ENCODE results near the gene PLK5.
"Not testable (repeated sequence)": the region's sequence is repeated elsewhere in the genome, so short reads cannot be mapped to it uniquely, and the experiment has no call there.

The PLK5 gene

DNA sequence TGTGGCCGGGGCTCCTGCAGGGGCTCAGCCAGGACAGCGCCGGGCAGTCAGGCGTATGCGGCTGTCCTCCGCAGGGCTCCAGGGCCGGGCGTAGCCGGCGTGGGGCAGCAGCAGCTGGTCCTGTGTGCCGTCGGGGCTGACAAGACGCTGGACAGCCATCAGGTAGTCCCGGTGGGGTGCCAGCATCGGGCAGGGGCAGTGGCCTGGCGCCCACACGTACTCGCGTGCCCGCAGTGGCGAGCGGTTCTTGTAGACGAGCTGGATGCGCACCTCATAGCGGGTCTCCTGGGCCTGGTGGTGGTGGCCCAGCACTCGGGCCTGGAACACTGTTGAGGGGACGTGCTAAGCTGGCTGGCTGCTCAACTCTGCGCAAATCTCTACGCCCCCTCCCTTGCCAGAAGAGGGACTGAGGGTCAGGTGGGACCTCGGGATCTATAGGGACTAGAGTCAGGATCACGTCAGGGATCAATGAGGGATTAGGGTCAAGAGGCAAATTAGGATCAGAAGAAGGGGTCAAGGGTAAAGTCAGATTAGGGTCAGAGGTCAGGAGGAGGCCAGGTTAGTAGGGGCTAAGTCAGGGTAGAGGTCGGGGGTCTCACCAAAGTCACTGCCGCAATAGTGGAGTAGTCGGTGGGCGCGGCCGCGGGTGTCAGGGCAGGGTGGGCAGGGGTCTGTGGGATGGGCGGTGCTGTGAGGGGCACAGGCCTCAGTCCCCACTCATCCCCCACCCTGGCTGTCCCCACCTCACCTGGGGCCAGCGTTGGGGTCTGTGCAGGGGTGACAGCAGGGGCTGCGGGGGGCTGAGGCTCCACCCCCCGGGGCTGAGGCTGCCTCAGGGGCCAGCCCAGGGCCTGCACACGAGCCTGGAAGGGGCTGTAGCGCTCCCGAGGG, 17.6 kb upstream of the PLK5 start:
- no peak for DNase-seq

- peak in 3 of 56 donors; percentile 20 to 45 (median 45) for DNase-seq
These were observed 16.7 kb upstream of the PLK5 start for GRCh38 chr19:1507192-1507660.

GRCh38 chr19:1507763-1508506, 15.9 kb upstream of the PLK5 start:
- DNase-seq: peak; percentile 65 to 96 (median 91)

- no peak for DNase-seq
These were observed 15.4 kb upstream of the PLK5 start for GRCh38 chr19:1508507-1508856.

DNA sequence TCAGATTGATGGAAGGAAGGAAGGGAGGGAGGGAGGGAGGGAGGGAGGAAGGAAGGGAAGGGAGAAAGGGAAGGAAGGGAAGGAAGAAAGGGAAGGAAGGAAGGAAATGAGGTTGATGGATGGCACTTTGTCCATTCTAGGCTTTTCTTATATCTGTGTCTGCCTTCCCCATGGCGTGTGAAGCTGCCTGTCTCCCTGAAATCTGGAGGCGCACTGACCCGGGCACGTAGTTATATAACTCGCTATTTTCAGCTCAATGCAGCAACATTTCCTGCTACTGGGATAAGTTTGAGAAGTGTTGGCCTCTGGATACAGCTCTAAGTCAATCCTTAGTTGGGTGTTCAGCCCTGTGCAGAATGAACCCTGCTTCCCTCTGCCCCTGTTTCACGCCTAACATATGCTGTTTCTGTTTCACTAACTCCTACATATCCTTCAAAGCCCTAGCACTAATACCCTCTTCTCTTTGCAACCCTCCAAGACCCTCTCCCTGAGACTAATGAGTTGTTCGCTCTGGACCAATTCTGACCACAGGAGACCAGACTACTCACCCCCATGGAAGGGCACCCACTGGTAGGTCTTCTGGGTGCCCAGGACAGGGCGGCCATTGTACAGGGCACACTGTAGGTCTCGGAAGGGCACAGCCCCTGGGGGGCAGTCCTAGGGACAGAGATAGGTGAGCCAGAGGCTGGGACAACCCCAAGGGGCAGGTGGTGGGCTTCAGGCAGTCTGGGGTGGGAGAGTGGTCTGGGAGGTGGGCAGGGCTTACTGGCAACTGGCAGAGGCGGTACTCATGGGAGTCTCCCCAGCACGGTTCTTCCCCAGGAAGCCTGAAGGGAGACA, 14.1 kb upstream of the PLK5 start:
- DNase-seq: no peak

DNA sequence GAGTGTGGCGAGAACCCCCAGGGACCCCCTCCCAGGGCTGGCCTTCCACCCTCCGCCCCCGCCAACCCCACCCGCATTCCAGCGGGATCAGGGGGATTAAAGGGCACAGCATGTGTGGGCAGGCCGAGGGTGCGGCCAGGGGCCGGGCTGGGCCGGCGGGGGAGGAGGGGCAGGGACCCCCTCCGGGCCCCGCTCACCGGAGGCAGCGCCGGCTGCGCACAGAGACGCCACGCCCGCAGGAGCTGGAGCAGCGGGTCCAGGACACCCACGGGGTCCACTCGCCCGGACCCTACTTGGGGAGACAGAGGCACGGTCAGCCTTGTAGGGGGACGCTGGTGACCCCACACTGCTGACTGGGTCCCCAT, 13.5 kb upstream of the PLK5 start:
- DNase-seq: no peak

- DNase-seq: no peak
These were observed 13.1 kb upstream of the PLK5 start for GRCh38 chr19:1510807-1511206.

DNA sequence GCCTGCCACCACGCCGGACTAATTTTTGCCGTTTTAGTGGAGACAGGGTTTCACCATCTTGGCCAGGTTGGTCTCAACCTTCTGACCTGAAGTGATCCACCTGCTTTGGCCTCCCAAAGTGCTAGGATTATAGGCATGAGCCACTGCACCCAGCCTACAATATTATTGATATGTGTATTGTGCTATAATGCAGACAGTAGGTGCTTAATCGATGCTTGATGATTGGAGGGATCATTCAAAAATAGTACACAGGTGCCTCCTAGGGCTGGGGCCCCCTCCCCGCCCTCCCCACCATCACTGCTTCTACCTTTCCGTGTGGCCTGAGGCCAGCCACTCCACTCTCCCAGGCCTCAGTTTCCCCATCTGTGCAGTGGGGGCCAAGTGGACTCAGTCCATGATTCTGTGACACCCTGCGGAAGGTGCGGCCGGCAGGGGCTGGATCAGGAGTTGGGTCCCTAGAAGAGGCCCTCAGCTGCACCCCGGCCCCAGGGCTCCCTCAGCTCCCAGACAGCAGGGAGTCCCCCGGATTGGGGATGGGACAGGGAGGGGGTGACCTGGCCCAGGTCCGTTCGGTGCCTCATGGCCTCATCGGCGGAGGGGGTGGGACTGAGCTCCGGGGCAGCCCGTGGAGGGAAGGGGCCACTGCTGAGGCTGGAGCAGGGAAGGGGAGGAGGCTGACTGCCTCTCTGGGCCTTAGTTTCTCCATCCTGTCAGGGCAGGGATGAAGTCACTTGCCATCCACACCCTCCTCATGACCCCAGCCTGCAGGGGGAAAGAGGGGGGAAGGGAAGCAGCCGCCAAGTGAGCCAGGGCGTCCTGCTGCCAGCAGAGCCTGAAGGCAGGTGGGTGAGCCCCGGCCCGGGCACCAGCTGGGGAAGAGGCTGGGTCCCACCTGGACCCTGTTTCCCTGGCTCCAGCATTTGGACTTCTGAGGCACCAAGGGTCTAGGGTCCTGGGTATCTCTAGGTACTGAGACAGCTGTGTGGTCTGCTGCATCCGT, 12.3 kb upstream of the PLK5 start:
- DNase-seq: no peak

- DNase-seq: no peak
These were observed 11.0 kb upstream of the PLK5 start, which contains the start of gene ADAMTSL5 for GRCh38 chr19:1512671-1513498. Gene ADAMTSL5 (minus strand): TSS chr19:1513019. CDS start chr19:1510943, 2,076 bp downstream.

GRCh38 chr19:1513499-1514294, 10.2 kb upstream of the PLK5 start:
- peak in 2 of 56 donors; percentile 30 to 34 for DNase-seq

GRCh38 chr19:1514295-1514661, 9.6 kb upstream of the PLK5 start:
- DNase-seq: no peak

DNA sequence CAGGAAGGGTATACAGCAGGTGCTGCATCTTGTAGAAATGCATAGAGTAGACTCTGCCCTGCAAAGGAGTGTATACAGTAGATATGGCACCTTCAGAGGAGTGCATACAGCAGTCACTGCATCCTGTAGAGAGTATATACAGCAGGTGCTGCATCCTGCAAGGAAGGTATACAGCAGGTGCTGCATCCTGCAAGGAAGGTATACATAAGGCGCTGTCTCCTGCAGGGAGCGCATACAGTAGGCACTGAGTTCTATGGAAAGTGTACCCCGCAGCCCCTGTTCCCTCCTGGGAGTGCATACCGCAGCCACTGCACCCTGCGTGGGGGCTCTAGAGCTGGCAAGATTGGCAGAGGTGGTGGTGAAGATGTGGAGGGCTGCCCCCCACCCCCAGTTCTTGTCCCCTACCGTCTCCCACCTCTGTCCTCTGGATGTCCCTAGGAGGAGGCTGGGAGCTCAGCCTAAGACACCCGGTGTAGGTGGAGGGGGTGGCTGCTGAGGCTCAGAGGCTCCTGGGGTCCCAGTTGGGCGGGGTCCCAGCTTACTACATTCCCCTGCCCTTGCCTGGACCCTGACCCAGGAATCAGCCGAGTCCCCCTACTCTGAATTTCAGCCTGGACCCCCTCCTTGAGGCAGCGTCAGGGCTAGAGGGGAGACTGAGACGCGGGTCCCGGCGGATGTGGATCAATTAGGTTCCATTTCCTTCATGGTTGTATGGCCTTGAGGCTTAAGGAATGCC, 8.7 kb upstream of the PLK5 start:
- no peak for DNase-seq

DNA sequence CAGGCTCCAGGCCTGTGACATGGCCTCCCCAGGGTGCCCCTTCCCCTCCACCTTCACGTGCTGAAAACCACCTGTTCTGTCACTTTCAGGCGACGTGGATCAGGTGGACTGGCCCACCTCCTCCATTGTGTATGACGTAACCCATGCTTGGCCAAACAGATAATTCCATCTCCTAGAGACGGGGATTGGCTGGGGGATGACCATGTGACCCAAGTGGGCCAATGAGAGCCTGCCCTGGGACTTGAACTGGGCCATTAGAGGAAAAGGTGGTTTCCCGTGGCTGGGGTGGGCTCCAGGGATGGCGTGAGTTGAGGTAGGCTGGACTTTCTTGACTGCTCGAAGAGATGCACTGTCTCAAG, 7.5 kb upstream of the PLK5 start:
- DNase-seq: no peak

DNA sequence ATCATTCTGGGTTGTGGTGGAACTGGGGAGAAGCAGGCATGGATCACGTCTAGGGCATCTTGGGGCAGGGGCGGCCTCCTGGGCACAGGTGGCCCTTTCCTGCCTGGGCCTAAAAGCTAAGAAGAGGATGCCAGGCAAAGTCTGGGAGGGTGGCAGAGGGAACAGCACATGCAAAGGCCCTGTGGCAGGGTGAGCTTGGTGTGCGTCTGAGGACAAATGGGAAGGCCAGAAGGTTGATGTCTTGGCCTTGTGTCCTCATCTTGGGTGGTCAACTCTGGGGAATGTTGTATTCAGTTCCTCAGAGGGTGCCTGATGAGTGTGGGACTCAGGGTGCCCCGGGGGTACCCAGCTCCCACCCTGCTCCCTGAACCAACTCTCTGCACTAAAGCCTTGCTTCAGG, 5.4 kb upstream of the PLK5 start:
- no peak for DNase-seq

DNA sequence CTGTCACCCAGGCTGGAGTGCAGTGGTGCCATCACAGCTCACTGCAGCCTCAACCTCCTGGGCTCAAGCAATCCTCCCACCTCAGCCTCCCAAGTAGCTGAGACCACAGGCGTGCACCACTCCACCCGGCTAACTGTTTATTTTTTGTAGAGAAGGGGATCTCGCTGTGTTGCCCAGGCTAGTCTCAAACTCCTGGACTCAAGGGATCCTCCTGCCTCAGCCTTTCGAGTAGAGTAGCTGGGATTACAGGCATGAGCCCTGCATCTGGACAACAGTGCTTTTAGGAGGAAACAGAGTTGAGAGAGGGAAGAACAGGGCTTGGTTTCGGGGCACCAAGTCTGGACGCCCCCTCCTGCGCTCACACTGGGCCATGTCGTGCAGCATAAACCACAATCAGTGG, 4.1 kb upstream of the PLK5 start:
- not testable (repeated sequence) for DNase-seq

- DNase-seq: no peak
These were observed 3.6 kb upstream of the PLK5 start for GRCh38 chr19:1520203-1520780.

DNA sequence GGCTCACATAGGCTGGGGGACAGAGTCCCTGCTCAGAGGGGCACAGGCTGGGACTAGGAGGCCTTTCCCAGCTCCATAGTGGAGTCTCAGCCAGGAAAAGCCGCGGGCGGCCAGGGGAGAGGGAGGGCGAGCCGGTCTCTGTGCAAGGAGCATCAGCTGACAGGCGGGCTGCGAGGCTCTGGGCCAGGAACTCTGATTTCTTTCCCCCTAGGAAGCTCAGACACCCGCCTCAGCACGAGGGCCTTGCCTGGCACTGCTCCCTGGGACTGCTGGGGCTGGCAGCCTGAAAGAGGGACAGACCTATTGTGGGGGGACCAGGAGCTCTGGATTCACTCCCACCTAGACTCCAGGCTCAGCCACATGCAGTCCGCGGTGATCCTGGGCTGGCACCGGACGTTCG, 2.2 kb upstream of the PLK5 start:
- DNase-seq: peak in 51 of 56 donors; percentile 3 to 85 (median 44)

GRCh38 chr19:1522061-1522460, 1.8 kb upstream of the PLK5 start:
- DNase-seq: peak in 1 of 56 donors; percentile 28
